Stimulated activated naive B cell treated with anti-CD40 and anti-IgM and Interleukin-4, amounts not matched to agents 10 μg/mL and 1 μg/mL and 100 μg/mL, for 72 hours (primary cell): ENCODE data around the gene ALG8.
"Not testable (repeated sequence)": the region's sequence is repeated elsewhere in the genome, so short reads cannot be mapped to it uniquely, and the experiment has no call there.

ENCODE experiments used
- ATAC-seq, 2 donors: fragments of 150-1000 bp; cut with Tn5 transposase; replicated peaks; 2 replicates each; pipeline ENCODE4 v1.10.0; 2021; ENCODE audit warnings: moderate library complexity in 1 of 2
- DNase-seq: peaks from one replicate; pipeline ENCODE4 v3.0.0; 2021
- H3K27ac Mint-ChIP-seq: one replicate; pipeline ENCODE4 v1.8.0; 2022; ENCODE audit warnings: mild to moderate bottlenecking, mixed read lengths
- H3K27me3 Mint-ChIP-seq, 2 donors: one replicate each; pipeline ENCODE4 v1.8.0; 2022; ENCODE audit warnings: mixed read lengths in 2 of 2
- H3K36me3 Mint-ChIP-seq, 2 donors: one replicate each; pipeline ENCODE4 v1.8.0; 2022; ENCODE audit warnings: mixed read lengths in 2 of 2, mild to moderate bottlenecking in 1 of 2
- H3K4me1 Mint-ChIP-seq, 2 donors: one replicate each; pipeline ENCODE4 v1.8.0; 2022; ENCODE audit warnings: mixed read lengths in 2 of 2, mild to moderate bottlenecking in 1 of 2
- H3K4me3 Mint-ChIP-seq, 2 donors: one replicate each; pipeline ENCODE4 v1.8.0; 2022; ENCODE audit warnings: mild to moderate bottlenecking in 2 of 2, mixed read lengths in 2 of 2, moderate library complexity in 1 of 2
- H3K9me3 Mint-ChIP-seq, 2 donors: one replicate each; pipeline ENCODE4 v1.8.0; 2022; ENCODE audit warnings: mixed read lengths in 2 of 2, mild to moderate bottlenecking in 1 of 2

Gene ALG8

DNA sequence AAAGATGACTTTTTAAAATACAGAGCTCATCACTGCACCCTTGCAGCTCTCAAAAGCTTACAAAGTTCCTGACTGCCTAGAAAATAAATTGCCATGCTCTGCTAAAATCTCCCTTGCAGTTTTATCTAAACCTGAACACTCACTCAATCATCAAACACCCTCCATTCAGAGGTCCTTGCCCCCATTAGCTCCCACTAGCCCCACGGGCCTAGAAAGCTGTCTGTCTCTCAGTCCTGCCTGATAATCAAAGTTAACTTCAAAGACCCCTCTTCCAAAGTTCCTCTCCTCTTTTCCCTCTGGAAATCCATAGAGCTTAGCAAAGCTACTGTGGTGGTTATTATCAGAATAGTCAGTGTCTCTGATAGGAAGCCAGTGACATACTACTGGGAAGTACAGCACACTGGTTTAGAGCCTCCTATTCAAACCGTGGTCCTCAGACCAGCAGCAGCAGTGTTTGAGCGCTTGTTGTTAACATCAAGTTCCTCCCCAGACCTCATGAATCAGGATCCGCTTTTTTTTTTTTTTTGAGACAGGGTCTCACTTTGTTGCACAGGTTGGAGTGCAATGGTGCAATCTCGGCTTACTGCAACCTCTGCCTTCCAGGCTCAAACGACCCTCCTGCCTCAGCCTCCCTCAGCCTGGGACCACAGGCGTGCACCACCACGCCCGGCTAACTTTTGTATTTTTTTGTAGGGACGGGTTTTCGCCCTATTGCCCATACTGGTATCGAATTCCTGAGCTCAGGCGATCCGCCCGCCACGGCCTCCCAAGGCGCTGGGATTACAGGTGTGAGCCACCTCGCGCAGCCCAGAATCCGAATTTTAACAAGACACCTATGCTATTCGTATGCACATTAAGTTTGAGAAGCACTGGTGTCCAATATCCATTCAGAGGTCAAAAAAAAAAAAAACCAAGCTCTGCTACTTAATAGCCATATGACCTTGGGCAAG lies 60.9 kb downstream of the ALG8 start:
- Mint-ChIP-seq H3K27ac (peak overlapping the region; percentile 90), H3K36me3 (peaks cover 12 to 16% of the 10 kb centered on the region in 2 donors), H3K4me3 (peak overlapping the region; percentile 90 to 91), H3K9me3 (no peaks in the 10 kb centered on the region), H3K27me3 (no peaks in the 10 kb centered on the region), H3K4me1 (peaks cover 23 to 51% of the 10 kb centered on the region in 2 donors)
- ATAC-seq (no peak), DNase-seq (no peak)

DNA sequence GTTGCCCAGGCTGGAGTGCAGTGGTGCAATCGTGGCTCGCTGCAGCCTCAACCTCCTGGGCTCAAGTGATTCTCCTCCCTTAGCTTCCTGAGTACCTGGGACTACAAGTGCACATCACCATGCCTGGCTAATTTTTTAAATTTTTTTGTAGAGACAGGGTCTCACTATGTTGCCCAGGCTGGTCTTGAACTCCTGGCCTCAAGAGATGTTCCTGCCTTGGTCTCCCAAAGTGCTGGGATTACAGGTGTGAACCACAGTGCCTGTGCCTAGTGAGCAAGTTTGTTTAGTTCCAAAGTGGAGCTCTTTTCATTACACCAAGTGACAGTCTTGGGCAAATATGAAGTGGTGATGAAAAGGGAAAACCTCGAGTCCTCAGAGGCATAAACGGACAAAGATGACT lies 61.8 kb downstream of the ALG8 start:
- H3K27me3 Mint-ChIP-seq, H3K9me3 Mint-ChIP-seq, H3K27ac Mint-ChIP-seq, ATAC-seq, DNase-seq: not testable (repeated sequence)
- Mint-ChIP-seq H3K4me1 (peaks cover 25 to 56% of the 10 kb centered on the region in 2 donors), H3K36me3 (peaks cover 15 to 18% of the 10 kb centered on the region in 2 donors), H3K4me3 (peak overlapping the region in 1 of 2 donors; percentile 29)

DNA sequence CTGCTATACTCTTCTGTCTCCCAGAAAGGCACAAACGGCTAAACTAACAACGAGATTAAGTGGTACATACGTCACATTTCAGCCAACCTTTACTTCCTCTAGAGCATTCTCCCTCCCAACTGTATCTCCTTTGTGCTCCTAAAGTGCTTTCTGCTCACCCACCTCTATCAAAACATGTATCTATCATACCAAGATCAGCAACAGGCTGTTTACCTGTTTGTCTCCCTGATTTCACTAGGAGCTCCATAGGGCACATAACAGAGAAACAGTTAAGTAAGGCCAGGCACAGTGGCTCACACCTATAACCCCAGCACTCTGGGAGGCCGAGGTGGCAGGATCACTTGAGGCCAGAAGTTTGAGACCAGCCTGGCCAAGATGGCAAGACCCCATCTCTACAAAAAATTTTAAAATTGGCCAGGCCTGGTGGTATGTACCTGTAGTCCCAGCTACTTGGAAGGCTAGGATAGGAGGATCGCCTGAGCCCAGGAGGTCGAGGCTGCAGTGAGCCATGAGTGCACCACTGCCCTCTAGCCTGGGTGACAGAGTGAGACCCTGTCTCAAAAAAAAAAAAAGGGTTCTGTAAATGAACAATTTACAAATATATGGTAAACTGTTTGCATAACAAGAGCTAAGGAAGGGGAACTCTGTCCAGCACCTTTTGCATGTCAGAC lies 62.6 kb downstream of the ALG8 start:
- H3K4me1 Mint-ChIP-seq = peaks cover 29 to 60% of the 10 kb centered on the region in 2 donors
- H3K36me3 Mint-ChIP-seq = peaks cover 19 to 22% of the 10 kb centered on the region in 2 donors
- H3K27ac Mint-ChIP-seq = peak overlapping the region; percentile 1
- no peaks in the 10 kb centered on the region for H3K27me3 Mint-ChIP-seq
- DNase-seq (no peak), ATAC-seq (no peak)
- H3K4me3 Mint-ChIP-seq = no peak overlapping the region
- H3K9me3 Mint-ChIP-seq = no peaks in the 10 kb centered on the region

DNA sequence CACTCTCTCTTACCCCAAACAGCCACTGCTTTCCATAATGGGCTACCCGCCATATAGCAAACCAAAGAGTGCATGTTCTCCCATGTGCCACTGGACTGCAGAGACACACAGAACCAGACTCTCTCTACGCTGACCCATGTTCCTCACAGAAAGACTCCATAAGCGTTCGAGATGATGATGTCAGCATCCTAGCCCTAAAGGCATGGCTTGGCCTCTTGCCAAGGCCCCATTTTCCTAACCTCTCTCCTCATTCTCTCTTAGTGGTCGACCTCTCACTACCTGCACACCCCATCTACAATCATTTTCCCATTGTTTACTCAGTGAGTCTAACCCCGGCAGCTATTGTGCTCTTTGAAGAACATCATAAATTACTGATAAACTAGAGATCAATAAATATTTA lies 64.7 kb downstream of the ALG8 start:
- peaks cover 21 to 28% of the 10 kb centered on the region in 2 donors for H3K36me3 Mint-ChIP-seq
- no peaks in the 10 kb centered on the region for H3K27me3 Mint-ChIP-seq
- H3K4me1 Mint-ChIP-seq = peaks cover 27 to 59% of the 10 kb centered on the region in 2 donors
- no peak for DNase-seq
- no peak for ATAC-seq
- no peak overlapping the region for H3K27ac Mint-ChIP-seq
- H3K9me3 Mint-ChIP-seq = no peaks in the 10 kb centered on the region
- no peak overlapping the region for H3K4me3 Mint-ChIP-seq

DNA sequence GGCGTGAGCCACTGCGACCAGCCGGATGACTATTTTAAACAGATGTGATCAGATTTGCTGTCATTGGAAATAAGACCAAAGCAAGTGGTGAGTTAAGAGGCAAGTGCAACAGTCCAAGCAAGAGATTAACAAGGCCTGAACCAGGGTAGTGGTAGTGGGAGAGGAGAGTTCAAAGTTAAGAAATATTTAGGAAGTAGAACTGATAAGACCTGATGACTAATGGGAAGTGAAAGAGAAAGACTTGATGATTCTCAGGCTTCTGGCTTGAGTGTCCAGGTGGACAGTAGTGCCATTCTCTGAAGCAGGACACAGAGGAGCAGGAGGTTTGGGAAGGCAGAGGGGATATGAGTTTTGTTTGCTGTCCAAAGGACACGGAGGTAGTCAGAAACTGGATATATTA lies 67.0 kb downstream of the ALG8 start:
- Mint-ChIP-seq H3K4me3 (no peak overlapping the region), H3K36me3 (peaks cover 35 to 45% of the 10 kb centered on the region in 2 donors), H3K27me3 (no peaks in the 10 kb centered on the region), H3K9me3 (peaks cover 0 to 3% of the 10 kb centered on the region in 2 donors), H3K4me1 (peaks cover 18 to 44% of the 10 kb centered on the region in 2 donors), H3K27ac (peak overlapping the region; percentile 3)
- ATAC-seq (no peak), DNase-seq (no peak)

DNA sequence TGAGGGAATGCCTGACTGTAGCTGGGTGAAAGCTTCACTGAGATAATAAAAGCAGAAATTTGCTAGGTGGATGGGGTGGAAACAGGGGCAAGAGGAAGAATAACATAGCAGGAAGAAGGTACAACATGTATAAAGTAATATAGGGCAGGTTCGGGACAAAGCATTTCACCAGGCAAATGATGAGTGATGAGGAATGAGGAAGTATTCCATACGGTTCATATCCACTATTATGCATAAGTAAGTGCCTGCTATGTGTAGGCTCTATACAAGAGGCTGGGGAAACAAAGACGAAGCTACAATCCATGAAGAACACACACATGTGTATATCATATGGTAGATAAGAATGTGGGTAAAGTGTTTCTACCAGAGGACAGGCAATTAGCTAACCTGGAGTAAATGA lies 67.7 kb downstream of the ALG8 start:
- Mint-ChIP-seq H3K9me3 (peaks cover 0 to 6% of the 10 kb centered on the region in 2 donors), H3K4me1 (peaks cover 16 to 40% of the 10 kb centered on the region in 2 donors), H3K27ac (no peak overlapping the region), H3K4me3 (no peak overlapping the region), H3K27me3 (no peaks in the 10 kb centered on the region), H3K36me3 (peaks cover 37 to 50% of the 10 kb centered on the region in 2 donors)
- no peak for DNase-seq
- no peak for ATAC-seq

DNA sequence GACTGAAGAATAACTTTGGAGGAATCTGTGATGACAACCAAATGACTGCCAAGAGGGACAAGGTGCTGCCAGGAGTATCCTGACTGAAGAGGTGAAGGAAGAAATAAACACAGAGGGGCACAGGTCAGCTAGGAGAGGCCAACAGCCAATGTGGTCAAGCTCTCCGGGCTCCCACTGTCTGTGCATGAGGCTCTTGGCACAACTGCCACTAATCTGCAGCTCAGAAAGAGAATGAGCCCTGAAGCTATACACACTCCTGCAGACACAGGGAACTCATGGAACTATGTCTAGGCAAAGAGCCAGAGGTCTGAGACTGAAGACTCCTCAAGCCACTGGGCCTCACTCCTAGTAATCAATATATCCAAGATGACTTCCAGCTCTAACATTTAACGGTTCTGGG lies 68.8 kb downstream of the ALG8 start:
- H3K27me3 Mint-ChIP-seq = no peaks in the 10 kb centered on the region
- no peak overlapping the region for H3K4me3 Mint-ChIP-seq
- peaks cover 8 to 34% of the 10 kb centered on the region in 2 donors for H3K4me1 Mint-ChIP-seq
- H3K36me3 Mint-ChIP-seq = peaks cover 37 to 47% of the 10 kb centered on the region in 2 donors
- no peak for ATAC-seq
- peaks cover 0 to 6% of the 10 kb centered on the region in 2 donors for H3K9me3 Mint-ChIP-seq
- H3K27ac Mint-ChIP-seq = no peak overlapping the region
- no peak for DNase-seq

DNA sequence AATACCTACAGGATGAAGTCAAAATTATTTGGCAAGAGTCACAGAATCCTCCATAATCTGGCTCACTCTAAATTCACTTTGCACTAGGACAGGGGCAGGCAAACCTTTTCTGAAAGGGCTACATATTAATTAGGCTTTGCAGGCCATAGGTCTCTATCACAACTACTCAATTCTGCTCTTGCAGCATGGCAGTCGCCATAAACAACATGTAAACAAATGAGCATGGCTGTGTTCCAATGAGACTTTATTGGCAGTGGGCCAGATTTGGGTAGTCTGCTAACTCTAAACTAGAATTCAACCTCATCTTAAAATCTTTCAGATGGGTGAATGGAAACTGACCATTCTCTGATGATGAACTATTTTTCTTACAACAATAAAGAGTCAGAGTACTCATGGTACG lies 70.0 kb downstream of the ALG8 start:
- H3K27me3 Mint-ChIP-seq = no peaks in the 10 kb centered on the region
- DNase-seq (no peak), ATAC-seq (no peak)
- peaks cover 36 to 47% of the 10 kb centered on the region in 2 donors for H3K36me3 Mint-ChIP-seq
- peaks cover 0 to 6% of the 10 kb centered on the region in 2 donors for H3K9me3 Mint-ChIP-seq
- H3K27ac Mint-ChIP-seq = no peak overlapping the region
- H3K4me3 Mint-ChIP-seq = no peak overlapping the region
- peaks cover 7 to 33% of the 10 kb centered on the region in 2 donors for H3K4me1 Mint-ChIP-seq

DNA sequence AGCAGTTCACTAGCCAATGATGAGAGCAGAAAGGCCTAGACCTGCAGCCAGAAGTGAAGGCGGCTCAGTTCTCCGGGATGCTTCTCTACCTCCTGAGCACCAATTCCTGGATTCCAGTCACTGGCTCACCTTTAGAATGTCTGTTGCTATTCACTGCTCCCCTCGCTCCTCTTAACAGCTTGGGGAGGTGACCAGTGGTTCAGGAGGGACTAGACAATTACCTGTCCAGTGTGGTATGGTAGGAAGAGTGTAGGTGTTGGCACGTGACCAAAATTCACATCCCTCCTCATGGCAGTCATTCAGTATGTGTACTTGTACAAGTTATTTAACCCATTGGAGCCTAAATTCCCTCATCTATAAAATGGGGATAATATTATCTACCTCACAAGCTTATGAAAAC lies 71.7 kb downstream of the ALG8 start:
- H3K4me3 Mint-ChIP-seq = no peak overlapping the region
- peaks cover 0 to 6% of the 10 kb centered on the region in 2 donors for H3K9me3 Mint-ChIP-seq
- H3K27ac Mint-ChIP-seq = no peak overlapping the region
- H3K27me3 Mint-ChIP-seq = no peaks in the 10 kb centered on the region
- DNase-seq (no peak), ATAC-seq (no peak)
- H3K36me3 Mint-ChIP-seq = peaks cover 39 to 51% of the 10 kb centered on the region in 2 donors
- H3K4me1 Mint-ChIP-seq = peaks cover 7 to 22% of the 10 kb centered on the region in 2 donors

DNA sequence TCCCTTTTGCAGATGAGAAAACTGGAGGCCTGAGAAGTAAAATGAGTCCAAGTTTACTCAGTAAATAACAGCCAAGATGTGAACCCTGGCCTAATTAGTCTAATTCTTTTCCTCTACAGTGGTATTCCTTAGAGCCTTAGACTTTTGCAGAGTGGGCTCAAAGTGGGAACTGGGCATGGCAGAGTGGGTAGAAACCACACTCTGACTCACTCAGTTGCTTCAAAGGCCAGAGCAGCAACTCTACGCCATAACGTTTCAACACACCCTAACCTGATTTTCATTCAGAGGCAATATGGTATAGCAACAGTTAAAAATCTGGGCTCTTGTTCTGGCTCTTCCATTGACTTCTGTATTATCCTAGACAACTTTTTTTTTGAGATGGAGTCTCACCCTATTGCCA lies 73.0 kb downstream of the ALG8 start:
- peaks cover 2 to 13% of the 10 kb centered on the region in 2 donors for H3K4me1 Mint-ChIP-seq
- no peaks in the 10 kb centered on the region for H3K27me3 Mint-ChIP-seq
- H3K9me3 Mint-ChIP-seq = peaks cover 0 to 6% of the 10 kb centered on the region in 2 donors
- H3K36me3 Mint-ChIP-seq = peaks cover 32 to 42% of the 10 kb centered on the region in 2 donors
- DNase-seq (no peak), ATAC-seq (no peak)
- no peak overlapping the region for H3K27ac Mint-ChIP-seq
- no peak overlapping the region for H3K4me3 Mint-ChIP-seq

DNA sequence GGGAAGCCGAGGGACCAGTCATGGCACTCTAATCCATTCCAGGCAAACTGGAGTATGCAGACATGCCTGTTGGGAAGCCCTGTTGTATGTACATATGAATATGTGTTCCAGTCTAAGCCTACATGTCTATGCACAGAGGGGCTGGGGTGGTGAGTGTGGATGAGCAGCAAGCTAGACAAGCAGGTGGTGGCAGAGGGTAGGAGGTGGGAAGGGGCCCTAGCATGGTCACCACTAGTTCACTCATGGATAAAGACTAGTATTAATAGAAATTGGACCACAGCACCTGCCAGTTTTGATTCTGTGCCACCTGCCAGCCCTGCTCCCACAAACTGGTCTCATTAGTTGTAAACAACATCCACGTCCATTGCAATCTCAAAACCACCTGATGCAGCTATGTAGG lies 74.2 kb downstream of the ALG8 start:
- Mint-ChIP-seq H3K27me3 (no peaks in the 10 kb centered on the region), H3K4me1 (peaks cover 2 to 11% of the 10 kb centered on the region in 2 donors), H3K27ac (no peak overlapping the region), H3K9me3 (peaks cover 0 to 6% of the 10 kb centered on the region in 2 donors), H3K4me3 (no peak overlapping the region), H3K36me3 (peaks cover 32 to 40% of the 10 kb centered on the region in 2 donors)
- ATAC-seq = no peak
- no peak for DNase-seq

DNA sequence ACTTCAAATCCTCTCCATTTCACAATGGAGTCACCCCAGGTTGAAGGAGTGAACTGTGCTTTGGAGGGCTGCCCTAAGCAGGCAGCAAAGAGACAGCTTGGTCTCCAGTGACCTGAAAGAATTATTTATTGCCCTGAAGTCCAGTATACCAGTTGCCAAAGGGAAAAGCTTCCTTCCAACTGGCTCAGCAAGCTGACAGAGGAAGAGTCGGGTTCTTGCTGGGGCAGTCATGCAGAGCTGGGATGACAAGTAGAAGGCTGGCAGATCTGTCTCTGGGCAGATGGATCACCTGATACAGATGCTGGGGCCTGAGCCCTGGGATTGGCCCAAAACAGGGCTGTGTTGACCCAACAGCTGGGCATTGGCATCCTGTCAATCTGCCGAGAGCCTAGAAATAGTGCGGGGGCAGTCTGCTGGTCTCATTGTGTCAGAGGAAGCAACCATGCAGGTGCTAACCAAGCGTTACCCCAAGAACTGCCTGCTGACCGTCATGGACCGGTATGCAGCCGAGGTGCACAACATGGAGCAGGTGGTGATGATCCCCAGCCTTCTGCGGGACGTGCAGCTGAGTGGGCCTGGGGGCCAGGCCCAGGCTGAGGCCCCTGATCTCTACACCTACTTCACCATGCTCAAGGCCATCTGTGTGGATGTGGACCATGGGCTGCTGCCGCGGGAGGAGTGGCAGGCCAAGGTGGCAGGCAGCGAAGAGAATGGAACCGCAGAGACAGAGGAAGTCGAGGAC lies 75.8 kb downstream of the ALG8 start, which contains the start of gene THRSP:
Gene THRSP (plus strand): TSS at position 422 of the 742 bp plus-strand sequence. CDS start 21 bp downstream, at position 443.
- no peak within 1 kb of the TSS for H3K27ac Mint-ChIP-seq
- H3K9me3 Mint-ChIP-seq = peaks cover 0 to 6% of the 10 kb centered on the region in 2 donors
- ATAC-seq = no peak
- H3K36me3 Mint-ChIP-seq = peaks cover 21 to 31% of the 10 kb centered on the region in 2 donors
- DNase-seq = no peak
- no peaks in the 10 kb centered on the region for H3K27me3 Mint-ChIP-seq
- peaks cover 2 to 11% of the 10 kb centered on the region in 2 donors for H3K4me1 Mint-ChIP-seq
- H3K4me3 Mint-ChIP-seq = no peak within 1 kb of the TSS

DNA sequence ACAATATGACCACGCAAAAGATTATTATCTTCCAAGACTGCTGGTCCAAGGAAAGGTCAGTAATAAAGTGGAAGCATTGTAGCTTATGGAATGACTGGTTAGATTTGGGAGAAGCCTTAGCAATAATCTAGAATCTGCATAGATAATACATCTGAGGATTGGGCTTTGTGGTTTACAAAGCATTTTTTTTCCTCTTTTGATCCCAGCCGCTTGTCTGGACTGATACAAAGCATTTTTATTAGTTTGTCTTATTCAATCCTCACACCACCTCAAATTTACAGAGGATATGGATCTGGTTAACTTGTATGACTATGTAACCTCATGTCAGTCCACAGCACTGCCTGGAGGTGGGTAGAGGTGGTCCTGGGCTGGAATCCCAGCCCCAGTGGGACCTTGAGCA lies 76.8 kb downstream of the ALG8 start:
- peaks cover 17 to 25% of the 10 kb centered on the region in 2 donors for H3K36me3 Mint-ChIP-seq
- H3K4me1 Mint-ChIP-seq = peaks cover 2 to 11% of the 10 kb centered on the region in 2 donors
- ATAC-seq (no peak), DNase-seq (no peak)
- no peak overlapping the region for H3K27ac Mint-ChIP-seq
- H3K4me3 Mint-ChIP-seq = no peak overlapping the region
- H3K9me3 Mint-ChIP-seq = peaks cover 0 to 4% of the 10 kb centered on the region in 2 donors
- no peaks in the 10 kb centered on the region for H3K27me3 Mint-ChIP-seq

DNA sequence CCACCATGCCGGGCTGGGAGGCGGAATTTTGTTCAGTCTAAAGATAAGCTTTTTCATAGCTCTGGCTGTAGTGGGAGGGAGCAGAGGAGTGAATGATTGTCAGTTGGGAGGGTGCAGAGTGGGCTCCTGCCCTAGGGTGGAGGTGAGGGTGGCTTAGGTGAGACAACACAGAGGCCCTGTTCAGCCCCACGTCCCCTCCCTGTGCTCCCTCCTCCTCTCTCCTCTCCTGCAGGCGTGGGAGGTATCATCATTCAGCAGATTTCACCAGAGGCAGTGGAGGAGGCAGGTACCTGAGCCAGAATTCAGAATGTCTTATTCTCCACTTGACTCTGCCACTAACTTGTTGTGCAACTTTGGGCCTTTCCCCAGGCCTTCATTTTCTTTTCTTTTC lies 77.5 kb downstream of the ALG8 start:
- no peaks in the 10 kb centered on the region for H3K9me3 Mint-ChIP-seq
- DNase-seq (no peak), ATAC-seq (no peak)
- H3K4me3 Mint-ChIP-seq = no peak overlapping the region
- no peak overlapping the region for H3K27ac Mint-ChIP-seq
- peaks cover 10 to 18% of the 10 kb centered on the region in 2 donors for H3K36me3 Mint-ChIP-seq
- H3K4me1 Mint-ChIP-seq = peaks cover 2 to 11% of the 10 kb centered on the region in 2 donors
- H3K27me3 Mint-ChIP-seq = no peaks in the 10 kb centered on the region
